ENCODE data around the gene CNTNAP5. TPM values are rescaled to one million over a fixed set of nuclear protein-coding genes. Genes with fewer than 3 reads are reported as not detected.

The CNTNAP5 gene
- total and polyA plus RNA-seq, 2 donors (not counting 3 experiments of a cell fraction or from before 2014, with no cell fraction given): not detected

GRCh38 chr2:124050833-124051497 is 25.9 kb downstream of the CNTNAP5 start:
- dilution Hi-C loops (cut with MboI; ENCODE audit: extremely low pct_ligation_motif_present, low sequenced_read_pairs): no loop called here
- DNase-seq (ENCODE audit: low read depth, low spot score) (no peak), FAIRE-seq (no peak)
- no peaks in the 10 kb centered on the region for H3K4me1 ChIP-seq (ENCODE audit: control insufficient read depth, extremely low read depth, insufficient read depth, low read length)
- H3K4me3 ChIP-seq (replicated peaks in 1 of 3; ENCODE audit: insufficient read depth in 1 of 3, low read depth in 1 of 3, low read length in 3 of 3): no peak overlapping the region
- ChIA-PET POLR2A (no interaction called here), CTCF (no interaction called here)
- H3K36me3 ChIP-seq (ENCODE audit: control insufficient read depth in 2 of 2, extremely low read depth in 1 of 2, insufficient read depth in 2 of 2, low read length in 2 of 2): no peaks in the 10 kb centered on the region
- H3K79me2 ChIP-seq (ENCODE audit: control insufficient read depth, insufficient read depth, low read length): no peaks in the 10 kb centered on the region
- H3K27ac ChIP-seq (ENCODE audit: insufficient read depth, low read depth, low read length): no peak overlapping the region
- no peak overlapping the region for H2AFZ ChIP-seq (ENCODE audit: low read depth, low read length)
- BruUV-seq (replicated peaks): no TSS peak
- no peaks in the 10 kb centered on the region for H4K20me1 ChIP-seq (replicated peaks; ENCODE audit: control insufficient read depth, extremely low read depth, insufficient read depth, low read length)
- TF ChIP-seq CTCF (IDR thresholded peaks at IDR 0.05; ENCODE audit: extremely low read depth in 1 of 2, insufficient read depth in 1 of 2, low read depth in 1 of 2, low read length in 2 of 2) (no peak), EZH2 (IDR thresholded peaks at IDR 0.05; ENCODE audit: borderline replicate concordance, low read depth, low read length, severe bottlenecking) (no peak), GATA2 (IDR thresholded peaks at IDR 0.05; ENCODE audit: insufficient read depth, insufficient read length, low read depth, low read length) (no peak), MYC (IDR thresholded peaks at IDR 0.05; ENCODE audit: low read depth, low read length) (no peak), JUN (IDR thresholded peaks at IDR 0.05; ENCODE audit: borderline replicate concordance, insufficient read depth, insufficient read length, low read depth) (no peak), FOS (IDR thresholded peaks at IDR 0.05; ENCODE audit: borderline replicate concordance, insufficient read depth, low read length) (no peak), MAX (IDR thresholded peaks at IDR 0.05; ENCODE audit: insufficient read depth, insufficient read length) (no peak), POLR2AphosphoS5 (IDR thresholded peaks at IDR 0.05; ENCODE audit: insufficient read depth, low read depth, low read length) (no peak), POLR2A (IDR thresholded peaks at IDR 0.05; ENCODE audit: low read depth, low read length) (no peak)
- H3K9me3 ChIP-seq (replicated peaks; ENCODE audit: control insufficient read depth, insufficient read depth, low read length): peaks cover 4% of the 10 kb centered on the region
- intact Hi-C loops (cut with micrococcal nuclease): no loop called here
- H3K9me1 ChIP-seq (replicated peaks; ENCODE audit: control insufficient read depth, extremely low read depth, insufficient read depth, low read length): no peaks in the 10 kb centered on the region
- no peak overlapping the region for H3K4me2 ChIP-seq (ENCODE audit: insufficient read depth, low read length)
- H3K9ac ChIP-seq (replicated peaks; ENCODE audit: extremely low read depth, insufficient read depth, low read length): no peak overlapping the region
- H3K27me3 ChIP-seq (ENCODE audit: control insufficient read depth in 2 of 2, insufficient read depth in 2 of 2, low read length in 2 of 2): no peaks in the 10 kb centered on the region

Measured in endothelial cell of umbilical vein (primary cell).